Type B pancreatic cell (in vitro differentiated cells): ENCODE data around the gene FUT8. TPM values are rescaled to one million over a fixed set of nuclear protein-coding genes. Genes with fewer than 3 reads are reported as not detected.
"Not testable (repeated sequence)": the region's sequence is repeated elsewhere in the genome, so short reads cannot be mapped to it uniquely, and the experiment has no call there.

Experiments used
- DNase-seq: peaks from one replicate; pipeline ENCODE4 v3.0.0; 2021; ENCODE audit warnings: mixed read lengths; ENCODE audit not compliant: unreplicated experiment; ENCODE audit errors: extremely low spot score
- H3K27ac Mint-ChIP-seq: 2 replicates; pipeline ENCODE4 v1.8.0; 2021; ENCODE audit warnings: mild to moderate bottlenecking, mixed read lengths
- H3K27me3 Mint-ChIP-seq: 2 replicates; pipeline ENCODE4 v1.8.0; 2021; ENCODE audit warnings: mixed read lengths
- H3K36me3 Mint-ChIP-seq: 2 replicates; pipeline ENCODE4 v1.8.0; 2021; ENCODE audit warnings: mixed read lengths
- H3K4me1 Mint-ChIP-seq: one replicate; pipeline ENCODE4 v1.8.0; 2021; ENCODE audit warnings: mixed read lengths; ENCODE audit not compliant: unreplicated experiment
- H3K4me3 Mint-ChIP-seq: 2 replicates; pipeline ENCODE4 v1.8.0; 2021; ENCODE audit warnings: mild to moderate bottlenecking, mixed read lengths
- H3K9me3 Mint-ChIP-seq: 2 replicates; pipeline ENCODE4 v1.8.0; 2021; ENCODE audit warnings: mixed read lengths
- total RNA-seq: library from RNA; stranded (reverse); gene quantifications from 2 replicates; pipeline ENCODE4 v1.2.1, GENCODE V29; 2021; ENCODE audit warnings: low replicate concordance
- TF ChIP-seq, protein P1 (sequence below): fragments of 200-600 bp; sonication (generic); conservative IDR thresholded peaks from 2 replicates; pipeline ENCODE4 v1.5.0; 2021; ENCODE audit warnings: antibody characterized with exemption, mild to moderate bottlenecking

FUT8 gene
- total RNA-seq, 1 donor from 2014 or later, result 67.4 TPM

DNA sequence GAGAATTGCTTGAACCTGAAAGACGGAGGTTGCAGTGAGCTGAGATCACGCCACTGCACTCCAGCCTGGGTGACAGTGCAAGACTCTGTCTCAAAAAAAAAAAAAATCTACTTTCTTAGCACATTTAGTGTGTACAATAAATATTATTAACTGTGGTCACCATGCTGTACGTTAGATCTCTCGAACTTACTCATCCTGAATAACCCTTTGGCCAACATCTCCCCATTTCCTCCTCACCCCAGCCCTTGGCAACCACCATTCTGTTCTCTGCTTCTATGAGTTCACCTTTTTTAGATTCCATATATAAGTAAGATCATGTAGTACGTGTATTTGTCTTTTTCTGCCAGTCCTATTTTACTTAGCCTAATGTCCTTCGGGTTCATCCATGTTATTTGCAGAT lies 13.4 kb downstream of the FUT8 start:
- H3K4me3 Mint-ChIP-seq, result no peak overlapping the region
- DNase-seq, result no peak
- TF ChIP-seq, protein P1, sequence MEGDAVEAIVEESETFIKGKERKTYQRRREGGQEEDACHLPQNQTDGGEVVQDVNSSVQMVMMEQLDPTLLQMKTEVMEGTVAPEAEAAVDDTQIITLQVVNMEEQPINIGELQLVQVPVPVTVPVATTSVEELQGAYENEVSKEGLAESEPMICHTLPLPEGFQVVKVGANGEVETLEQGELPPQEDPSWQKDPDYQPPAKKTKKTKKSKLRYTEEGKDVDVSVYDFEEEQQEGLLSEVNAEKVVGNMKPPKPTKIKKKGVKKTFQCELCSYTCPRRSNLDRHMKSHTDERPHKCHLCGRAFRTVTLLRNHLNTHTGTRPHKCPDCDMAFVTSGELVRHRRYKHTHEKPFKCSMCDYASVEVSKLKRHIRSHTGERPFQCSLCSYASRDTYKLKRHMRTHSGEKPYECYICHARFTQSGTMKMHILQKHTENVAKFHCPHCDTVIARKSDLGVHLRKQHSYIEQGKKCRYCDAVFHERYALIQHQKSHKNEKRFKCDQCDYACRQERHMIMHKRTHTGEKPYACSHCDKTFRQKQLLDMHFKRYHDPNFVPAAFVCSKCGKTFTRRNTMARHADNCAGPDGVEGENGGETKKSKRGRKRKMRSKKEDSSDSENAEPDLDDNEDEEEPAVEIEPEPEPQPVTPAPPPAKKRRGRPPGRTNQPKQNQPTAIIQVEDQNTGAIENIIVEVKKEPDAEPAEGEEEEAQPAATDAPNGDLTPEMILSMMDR, result no peak
- H3K27ac Mint-ChIP-seq, result no peak overlapping the region
- peaks cover 9% of the 10 kb centered on the region for H3K4me1 Mint-ChIP-seq
- H3K36me3 Mint-ChIP-seq, result peaks cover 7% of the 10 kb centered on the region
- H3K9me3 Mint-ChIP-seq, result no peaks in the 10 kb centered on the region
- no peaks in the 10 kb centered on the region for H3K27me3 Mint-ChIP-seq

GRCh38 chr14:65426902-65427301 lies 14.4 kb downstream of the FUT8 start:
- not testable (repeated sequence) for H3K36me3 Mint-ChIP-seq, H3K27ac Mint-ChIP-seq, DNase-seq, H3K9me3 Mint-ChIP-seq, H3K27me3 Mint-ChIP-seq, H3K4me1 Mint-ChIP-seq, H3K4me3 Mint-ChIP-seq

- Mint-ChIP-seq H3K36me3 (peaks cover 7% of the 10 kb centered on the region), H3K27ac (no peak overlapping the region), H3K4me3 (no peak overlapping the region), H3K4me1 (no peaks in the 10 kb centered on the region), H3K27me3 (no peaks in the 10 kb centered on the region), H3K9me3 (no peaks in the 10 kb centered on the region)
- TF ChIP-seq, protein P1, result no peak
- no peak for DNase-seq
Measured at GRCh38 chr14:65428691-65429090, 16.2 kb downstream of the FUT8 start.

DNA sequence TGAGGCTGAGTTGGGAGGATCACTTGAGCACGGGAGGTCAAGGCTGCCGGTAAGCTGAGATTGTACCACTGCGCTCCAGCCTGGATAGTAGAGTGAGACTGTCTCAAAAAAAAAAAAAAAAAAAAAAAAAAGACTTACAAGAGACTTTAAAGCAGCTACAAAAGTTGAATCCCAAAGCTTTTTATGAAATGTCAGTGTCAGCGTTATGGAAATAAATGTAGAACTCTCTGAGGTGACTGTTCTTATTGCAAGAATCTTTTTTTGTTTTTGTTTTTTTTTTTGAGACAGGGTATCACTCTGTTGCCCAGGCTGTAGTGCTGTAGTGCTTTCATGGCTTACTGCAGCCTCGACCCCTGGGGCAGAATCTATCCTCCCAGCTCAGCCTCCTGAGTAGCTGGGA lies 17.2 kb downstream of the FUT8 start:
- Mint-ChIP-seq H3K27me3 (no peaks in the 10 kb centered on the region), H3K4me3 (no peak overlapping the region), H3K4me1 (peaks cover 3% of the 10 kb centered on the region), H3K36me3 (peaks cover 6% of the 10 kb centered on the region), H3K9me3 (no peaks in the 10 kb centered on the region), H3K27ac (no peak overlapping the region)
- TF ChIP-seq, protein P1, result no peak
- DNase-seq, result no peak

GRCh38 chr14:65431245-65431644 lies 18.7 kb downstream of the FUT8 start:
- TF ChIP-seq, protein P1, result no peak
- H3K9me3 Mint-ChIP-seq, result no peaks in the 10 kb centered on the region
- no peak overlapping the region for H3K4me3 Mint-ChIP-seq
- H3K4me1 Mint-ChIP-seq, result peaks cover 3% of the 10 kb centered on the region
- H3K27me3 Mint-ChIP-seq, result no peaks in the 10 kb centered on the region
- peaks cover 6% of the 10 kb centered on the region for H3K36me3 Mint-ChIP-seq
- no peak for DNase-seq
- H3K27ac Mint-ChIP-seq, result no peak overlapping the region

DNA sequence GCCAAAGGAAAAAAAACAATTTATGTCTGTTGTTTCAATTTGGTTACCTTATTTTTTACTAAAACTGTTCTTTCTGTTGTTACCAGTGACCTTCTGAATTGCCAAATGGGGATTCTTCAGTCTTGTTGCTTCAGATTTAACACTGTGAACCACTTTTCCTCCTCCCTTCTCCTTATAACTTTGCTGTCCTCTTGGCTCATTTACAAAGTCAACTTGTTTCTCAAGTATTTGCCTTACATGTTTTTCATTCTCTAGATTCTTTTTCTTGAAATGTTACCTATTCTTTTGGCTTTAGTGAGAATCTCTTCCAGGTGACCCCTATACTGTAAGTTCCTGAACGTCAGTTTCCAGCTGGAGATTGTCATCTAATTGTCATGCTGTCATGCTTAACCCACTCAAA lies 19.4 kb downstream of the FUT8 start:
- no peak overlapping the region for H3K4me3 Mint-ChIP-seq
- TF ChIP-seq, protein P1, result no peak
- no peaks in the 10 kb centered on the region for H3K9me3 Mint-ChIP-seq
- H3K36me3 Mint-ChIP-seq, result peaks cover 6% of the 10 kb centered on the region
- H3K4me1 Mint-ChIP-seq, result peaks cover 3% of the 10 kb centered on the region
- no peak overlapping the region for H3K27ac Mint-ChIP-seq
- no peaks in the 10 kb centered on the region for H3K27me3 Mint-ChIP-seq
- DNase-seq, result no peak
